Activated naive CD8-positive, alpha-beta T cell treated with anti-CD3 and anti-CD28 coated beads, Interleukin-2, amount 10 ng/mL, durations not matched to agents 7 days and 5 days (primary cell): ENCODE results near the gene GRM7. TPM values are rescaled to one million over a fixed set of nuclear protein-coding genes. Genes with fewer than 3 reads are reported as not detected.

ENCODE experiments used
- ATAC-seq: fragments of 150-1000 bp; cut with Tn5 transposase; one replicate; pipeline ENCODE4 v1.10.0; 2021; ENCODE audit warnings: low read depth, moderate library complexity
- POLR2A ChIA-PET: fragments of 350-600 bp; sonication (Branson Sonifier 250); formaldehyde crosslinking; loops from one replicate; lab custom pipeline; 2021; ENCODE audit warnings: antibody characterized with exemption; lab: Charles Lee
- DNase-seq: peaks from one replicate; pipeline ENCODE4 v3.0.0; 2021
- H3K27ac Mint-ChIP-seq: one replicate; pipeline ENCODE4 v1.8.0; 2022; ENCODE audit warnings: mild to moderate bottlenecking, mixed read lengths
- H3K27me3 Mint-ChIP-seq: one replicate; pipeline ENCODE4 v1.8.0; 2022; ENCODE audit warnings: mild to moderate bottlenecking, moderate library complexity, mixed read lengths
- H3K36me3 Mint-ChIP-seq: one replicate; pipeline ENCODE4 v1.8.0; 2021; ENCODE audit warnings: mild to moderate bottlenecking, mixed read lengths
- H3K4me1 Mint-ChIP-seq: one replicate; pipeline ENCODE4 v1.8.0; 2021; ENCODE audit warnings: mixed read lengths
- H3K4me3 Mint-ChIP-seq: one replicate; pipeline ENCODE4 v1.8.0; 2022; ENCODE audit warnings: mild to moderate bottlenecking, moderate library complexity, mixed read lengths
- H3K9me3 Mint-ChIP-seq: one replicate; pipeline ENCODE4 v1.8.0; 2021; ENCODE audit warnings: mixed read lengths
- total RNA-seq, 2 experiments: library from RNA; stranded (reverse); gene quantifications; one replicate each; pipeline ENCODE4 v1.2.3, GENCODE V29; 2021

GRM7 gene
- total RNA-seq, 2 experiments from 2014 or later: not detected

- Mint-ChIP-seq H3K27me3 (peaks cover 2% of the 10 kb centered on the region), H3K9me3 (peaks cover 2% of the 10 kb centered on the region), H3K27ac (no peak overlapping the region), H3K4me1 (no peaks in the 10 kb centered on the region), H3K4me3 (no peak overlapping the region), H3K36me3 (no peaks in the 10 kb centered on the region)
- POLR2A ChIA-PET: no interaction called here
- no peak for DNase-seq
- ATAC-seq: no peak
Measured at GRCh38 chr3:7651274-7651673, 790.4 kb downstream of the GRM7 start.

GRCh38 chr3:7657214-7658112 is 796.5 kb downstream of the GRM7 start:
- POLR2A ChIA-PET: no interaction called here

GRCh38 chr3:7658294-7658693 is 797.4 kb downstream of the GRM7 start:
- ATAC-seq (no peak), DNase-seq (no peak)
- no peaks in the 10 kb centered on the region for H3K4me1 Mint-ChIP-seq
- POLR2A ChIA-PET: no interaction called here
- H3K9me3 Mint-ChIP-seq: no peaks in the 10 kb centered on the region
- H3K27ac Mint-ChIP-seq: no peak overlapping the region
- H3K4me3 Mint-ChIP-seq: no peak overlapping the region
- H3K36me3 Mint-ChIP-seq: no peaks in the 10 kb centered on the region
- peaks cover 2% of the 10 kb centered on the region for H3K27me3 Mint-ChIP-seq

More at GRCh38 chr3:7657214-7658112, 796.5 kb downstream of the GRM7 start:
- Mint-ChIP-seq H3K36me3 (no peaks in the 10 kb centered on the region), H3K27ac (no peak overlapping the region), H3K4me1 (no peaks in the 10 kb centered on the region), H3K4me3 (no peak overlapping the region), H3K27me3 (peaks cover 2% of the 10 kb centered on the region), H3K9me3 (no peaks in the 10 kb centered on the region)
- DNase-seq (no peak), ATAC-seq (no peak)

- Mint-ChIP-seq H3K27me3 (peaks cover 2% of the 10 kb centered on the region), H3K4me1 (no peaks in the 10 kb centered on the region), H3K27ac (no peak overlapping the region), H3K9me3 (no peaks in the 10 kb centered on the region), H3K36me3 (no peaks in the 10 kb centered on the region), H3K4me3 (no peak overlapping the region)
- ATAC-seq: no peak
- no peak for DNase-seq
- POLR2A ChIA-PET: no interaction called here
Measured at GRCh38 chr3:7659079-7659478, 798.2 kb downstream of the GRM7 start.

- no peaks in the 10 kb centered on the region for H3K27me3 Mint-ChIP-seq
- H3K4me1 Mint-ChIP-seq: no peaks in the 10 kb centered on the region
- POLR2A ChIA-PET: no interaction called here
- no peaks in the 10 kb centered on the region for H3K9me3 Mint-ChIP-seq
- no peak overlapping the region for H3K27ac Mint-ChIP-seq
- H3K4me3 Mint-ChIP-seq: no peak overlapping the region
- no peaks in the 10 kb centered on the region for H3K36me3 Mint-ChIP-seq
- DNase-seq (no peak), ATAC-seq (no peak)
Measured at GRCh38 chr3:7663771-7664170, 802.9 kb downstream of the GRM7 start.

GRCh38 chr3:7667774-7668173 is 806.9 kb downstream of the GRM7 start:
- no peak overlapping the region for H3K27ac Mint-ChIP-seq
- ATAC-seq (no peak), DNase-seq (no peak)
- POLR2A ChIA-PET: no interaction called here
- no peaks in the 10 kb centered on the region for H3K27me3 Mint-ChIP-seq
- no peak overlapping the region for H3K4me3 Mint-ChIP-seq
- H3K9me3 Mint-ChIP-seq: no peaks in the 10 kb centered on the region
- H3K4me1 Mint-ChIP-seq: no peaks in the 10 kb centered on the region
- no peaks in the 10 kb centered on the region for H3K36me3 Mint-ChIP-seq

GRCh38 chr3:7669641-7670040 is 808.7 kb downstream of the GRM7 start:
- ATAC-seq: no peak
- Mint-ChIP-seq H3K4me3 (no peak overlapping the region), H3K27ac (no peak overlapping the region), H3K36me3 (no peaks in the 10 kb centered on the region), H3K4me1 (no peaks in the 10 kb centered on the region), H3K27me3 (no peaks in the 10 kb centered on the region), H3K9me3 (no peaks in the 10 kb centered on the region)
- POLR2A ChIA-PET: no interaction called here
- no peak for DNase-seq

GRCh38 chr3:7678521-7678920 is 817.6 kb downstream of the GRM7 start:
- Mint-ChIP-seq H3K4me3 (no peak overlapping the region), H3K4me1 (no peaks in the 10 kb centered on the region), H3K27me3 (no peaks in the 10 kb centered on the region), H3K9me3 (no peaks in the 10 kb centered on the region), H3K27ac (no peak overlapping the region), H3K36me3 (no peaks in the 10 kb centered on the region)
- POLR2A ChIA-PET: no interaction called here
- no peak for DNase-seq
- ATAC-seq: no peak

- no peaks in the 10 kb centered on the region for H3K36me3 Mint-ChIP-seq
- DNase-seq (no peak), ATAC-seq (no peak)
- H3K9me3 Mint-ChIP-seq: peaks cover 1% of the 10 kb centered on the region
- no peaks in the 10 kb centered on the region for H3K4me1 Mint-ChIP-seq
- H3K27me3 Mint-ChIP-seq: no peaks in the 10 kb centered on the region
- POLR2A ChIA-PET: no interaction called here
- no peak overlapping the region for H3K4me3 Mint-ChIP-seq
- no peak overlapping the region for H3K27ac Mint-ChIP-seq
Measured at GRCh38 chr3:7682822-7683229, 821.9 kb downstream of the GRM7 start.

GRCh38 chr3:7683426-7683825 is 822.5 kb downstream of the GRM7 start:
- POLR2A ChIA-PET: no interaction called here
- ATAC-seq (no peak), DNase-seq (no peak)
- Mint-ChIP-seq H3K4me3 (no peak overlapping the region), H3K36me3 (no peaks in the 10 kb centered on the region), H3K27ac (no peak overlapping the region), H3K9me3 (peaks cover 1% of the 10 kb centered on the region), H3K27me3 (no peaks in the 10 kb centered on the region), H3K4me1 (no peaks in the 10 kb centered on the region)

- H3K4me1 Mint-ChIP-seq: no peaks in the 10 kb centered on the region
- no peaks in the 10 kb centered on the region for H3K36me3 Mint-ChIP-seq
- DNase-seq: no peak
- H3K9me3 Mint-ChIP-seq: peaks cover 1% of the 10 kb centered on the region
- POLR2A ChIA-PET: no interaction called here
- no peak for ATAC-seq
- H3K27ac Mint-ChIP-seq: no peak overlapping the region
- no peaks in the 10 kb centered on the region for H3K27me3 Mint-ChIP-seq
- no peak overlapping the region for H3K4me3 Mint-ChIP-seq
Measured at GRCh38 chr3:7684182-7684715, 823.3 kb downstream of the GRM7 start.

- Mint-ChIP-seq H3K27ac (no peak overlapping the region), H3K36me3 (no peaks in the 10 kb centered on the region), H3K9me3 (peaks cover 1% of the 10 kb centered on the region), H3K4me3 (no peak overlapping the region), H3K27me3 (no peaks in the 10 kb centered on the region), H3K4me1 (no peaks in the 10 kb centered on the region)
- no peak for DNase-seq
- no peak for ATAC-seq
- POLR2A ChIA-PET: no interaction called here
Measured at GRCh38 chr3:7687428-7688147, 826.7 kb downstream of the GRM7 start.

- Mint-ChIP-seq H3K27me3 (no peaks in the 10 kb centered on the region), H3K4me1 (no peaks in the 10 kb centered on the region), H3K4me3 (no peak overlapping the region), H3K27ac (no peak overlapping the region), H3K9me3 (no peaks in the 10 kb centered on the region), H3K36me3 (no peaks in the 10 kb centered on the region)
- DNase-seq (no peak), ATAC-seq (no peak)
- POLR2A ChIA-PET: no interaction called here
Measured at GRCh38 chr3:7692866-7693265, 832.0 kb downstream of the GRM7 start.

- DNase-seq (no peak), ATAC-seq (no peak)
- POLR2A ChIA-PET: no interaction called here
- no peaks in the 10 kb centered on the region for H3K9me3 Mint-ChIP-seq
- no peaks in the 10 kb centered on the region for H3K4me1 Mint-ChIP-seq
- H3K27me3 Mint-ChIP-seq: no peaks in the 10 kb centered on the region
- H3K36me3 Mint-ChIP-seq: no peaks in the 10 kb centered on the region
- no peak overlapping the region for H3K4me3 Mint-ChIP-seq
- H3K27ac Mint-ChIP-seq: no peak overlapping the region
Measured at GRCh38 chr3:7693976-7694375, 833.1 kb downstream of the GRM7 start.
